HCT116 (cell line): ENCODE data around the gene GLOD4. TPM values are rescaled to one million over a fixed set of nuclear protein-coding genes. Genes with fewer than 3 reads are reported as not detected.

Experiments
- ATAC-seq: fragments of 200-7000 bp; cut with Tn5 transposase; 2 replicates; pipeline ENCODE4 v1.9.1; 2020; ENCODE audit warnings: mild to moderate bottlenecking, moderate library complexity
- BruUV-seq: library from RNA; stranded (reverse); fragments of 400-500 nt; replicated peaks from 2 replicates; lab custom pipeline; 2021; lab: Mats Ljungman, UMichigan
- CTCF ChIA-PET: fragments of 300-600 bp; sonication (Branson Sonifier 250); formaldehyde crosslinking; loops from one replicate; lab custom pipeline; 2021; ENCODE audit warnings: antibody characterized with exemption; lab: Charles Lee
- POLR2A ChIA-PET: fragments of 300-600, 350-600 bp; sonication (Branson Sonifier 250); formaldehyde crosslinking; loops from one replicate; lab custom pipeline; 2021; ENCODE audit warnings: antibody characterized with exemption; lab: Charles Lee
- RAD21 ChIA-PET, 2 experiments: fragments of 300-600 bp; sonication (Branson Sonifier 250); formaldehyde crosslinking; loops; one replicate each; lab custom pipeline; 2023; ENCODE audit warnings: low total read pairs in 2 of 2; ENCODE audit not compliant: uncharacterized antibody in 2 of 2, unreplicated experiment in 2 of 2, low non-redundant PET in 1 of 2; lab: Charles Lee
- DNase-seq: peaks from one replicate; pipeline ENCODE4 v3.0.0-alpha.2; 2010; ENCODE audit warnings: low read depth, low spot score
- H2AFZ ChIP-seq: fragments of 200-600 bp; shearing (Covaris generic), sonication (generic); 2 replicates; pipeline ENCODE4 v1.6.1; 2017; ENCODE audit warnings: low read depth, mixed run types, mixed read lengths, antibody characterized with exemption, low read length; ENCODE audit not compliant: poor library complexity, severe bottlenecking
- H3K27ac ChIP-seq: 2 replicates; pipeline ENCODE4 v1.5.1; 2012; ENCODE audit warnings: low read depth, low read length
- H3K27me3 ChIP-seq: fragments of 200-600 bp; sonication (generic); 2 replicates; pipeline ENCODE4 v1.6.1; 2016; ENCODE audit warnings: mixed run types, low read length, mixed read lengths; ENCODE audit not compliant: insufficient read depth
- H3K36me3 ChIP-seq, 2 experiments: fragments of 200-500 bp in 1 of 2; fragments of 200-600 bp in 1 of 2; sonication (Bioruptor generic) in 1 of 2; sonication (generic) in 1 of 2; 2 replicates each; pipeline versions ENCODE4 v1.5.1 to v1.6.1; 2014 to 2016; ENCODE audit warnings: low read length in 2 of 2, inconsistent platforms in 1 of 2, mixed read lengths in 1 of 2, mixed run types in 1 of 2; ENCODE audit not compliant: insufficient read depth in 2 of 2, control insufficient read depth in 1 of 2
- H3K4me1 ChIP-seq, 2 experiments: fragments of 200-600 bp in 1 of 2; sonication (generic) in 1 of 2; 2 replicates each; pipeline versions ENCODE4 v1.5.1 to v1.6.1; 2012 to 2017; ENCODE audit warnings: low read length in 2 of 2, inconsistent platforms in 1 of 2, mild to moderate bottlenecking in 1 of 2, mixed read lengths in 1 of 2, mixed run types in 1 of 2, moderate library complexity in 1 of 2; ENCODE audit not compliant: insufficient read depth in 2 of 2, control insufficient read depth in 1 of 2
- H3K4me2 ChIP-seq: fragments of 200-600 bp; sonication (generic); 2 replicates; pipeline ENCODE4 v1.6.1; 2017; ENCODE audit warnings: mixed run types, low read length, mixed read lengths
- H3K4me3 ChIP-seq, 2 experiments: fragments of 200-600 bp in 1 of 2; sonication (generic) in 1 of 2; replicated peaks in 1 of 2; 2 replicates each; pipeline ENCODE4 v1.5.1; 2011 to 2016; ENCODE audit warnings: low read length in 2 of 2, control low read depth in 1 of 2, low read depth in 1 of 2, mild to moderate bottlenecking in 1 of 2, mixed read lengths in 1 of 2, mixed run types in 1 of 2
- H3K79me2 ChIP-seq: fragments of 200-600 bp; sonication (generic); 2 replicates; pipeline ENCODE4 v1.6.1; 2017; ENCODE audit warnings: mild to moderate bottlenecking, mixed run types, low read length, moderate library complexity, mixed read lengths; ENCODE audit not compliant: insufficient read depth
- H3K9ac ChIP-seq: fragments of 200-600 bp; sonication (generic); 2 replicates; pipeline ENCODE4 v1.6.1; 2016; ENCODE audit warnings: low read length, mixed read lengths
- H3K9me2 ChIP-seq: fragments of 200-600 bp; sonication (generic), shearing (Covaris generic); 2 replicates; pipeline ENCODE4 v1.6.1; 2017; ENCODE audit warnings: mixed run types, mild to moderate bottlenecking, moderate library complexity; ENCODE audit not compliant: insufficient read depth
- H3K9me3 ChIP-seq, 2 experiments: fragments of 200-500 bp in 1 of 2; fragments of 200-600 bp in 1 of 2; sonication (Bioruptor generic) in 1 of 2; sonication (generic) in 1 of 2; 2 replicates each; pipeline ENCODE4 v1.6.1; 2014 to 2017; ENCODE audit warnings: low read length in 2 of 2, mixed read lengths in 2 of 2, inconsistent platforms in 1 of 2, low read depth in 1 of 2, mild to moderate bottlenecking in 1 of 2, mixed run types in 1 of 2, moderate library complexity in 1 of 2; ENCODE audit not compliant: control insufficient read depth in 1 of 2, insufficient read depth in 1 of 2
- H4K20me1 ChIP-seq: fragments of 200-600 bp; sonication (generic), shearing (Covaris generic); 2 replicates; pipeline ENCODE4 v1.6.1; 2017; ENCODE audit warnings: mixed run types, mild to moderate bottlenecking, moderate library complexity; ENCODE audit not compliant: insufficient read depth
- ATF3 ChIP-seq: IDR thresholded peaks from 2 replicates; pipeline ENCODE4 v1.6.1; 2012
- CTCF ChIP-seq, 3 experiments: fragments of 200-600 bp in 1 of 3; sonication (generic) in 1 of 3; IDR thresholded peaks in 2 of 3; conservative IDR thresholded peaks in 1 of 3; 2 replicates each; pipeline ENCODE4 v1.5.1; 2012 to 2017; ENCODE audit warnings: low read depth in 2 of 3, low read length in 2 of 3, antibody characterized with exemption in 1 of 3, borderline replicate concordance in 1 of 3, control low read depth in 1 of 3, mild to moderate bottlenecking in 1 of 3, mixed read lengths in 1 of 3, mixed run types in 1 of 3, moderate library complexity in 1 of 3; ENCODE audit not compliant: insufficient read depth in 1 of 3
- EGR1 ChIP-seq: IDR thresholded peaks from 2 replicates; pipeline ENCODE4 v1.6.1; 2012; ENCODE audit warnings: low read depth
- EZH2 ChIP-seq: fragments of 200-600 bp; sonication (generic); IDR thresholded peaks from 2 replicates; pipeline ENCODE4 v1.6.1; 2017; ENCODE audit warnings: antibody characterized with exemption, mixed run types
- EZH2phosphoT487 ChIP-seq: fragments of 200-600 bp; IDR thresholded peaks from 2 replicates; pipeline ENCODE4 v1.6.1; 2018; ENCODE audit warnings: antibody characterized with exemption, borderline replicate concordance
- MAX ChIP-seq: IDR thresholded peaks from 2 replicates; pipeline ENCODE4 v1.6.1; 2012
- POLR2A ChIP-seq: IDR thresholded peaks from 2 replicates; pipeline ENCODE4 v1.7.0; 2011; ENCODE audit warnings: borderline replicate concordance; ENCODE audit not compliant: insufficient read depth, insufficient read length; ENCODE audit errors: extremely low read depth
- RAD21 ChIP-seq: IDR thresholded peaks from 2 replicates; pipeline ENCODE4 v1.6.1; 2012; ENCODE audit warnings: low read depth, mild to moderate bottlenecking
- REST ChIP-seq: IDR thresholded peaks from 2 replicates; pipeline ENCODE4 v1.6.1; 2012; ENCODE audit warnings: low read depth
- SIN3A ChIP-seq: IDR thresholded peaks from 2 replicates; pipeline ENCODE4 v1.6.1; 2012; ENCODE audit warnings: low read depth
- SP1 ChIP-seq: IDR thresholded peaks from 2 replicates; pipeline ENCODE4 v1.6.1; 2012; ENCODE audit warnings: low read depth
- SRF ChIP-seq: IDR thresholded peaks from 2 replicates; pipeline ENCODE4 v1.6.1; 2012; ENCODE audit warnings: low read depth
- YY1 ChIP-seq: IDR thresholded peaks from 2 replicates; pipeline ENCODE4 v1.6.1; 2011; ENCODE audit warnings: low read length, low read depth, moderate library complexity, mild to moderate bottlenecking; ENCODE audit not compliant: insufficient replicate concordance; ENCODE audit errors: extremely low read depth
- ZBTB33 ChIP-seq: IDR thresholded peaks from 2 replicates; pipeline ENCODE4 v1.6.1; 2011; ENCODE audit warnings: mild to moderate bottlenecking, low read length, moderate library complexity; ENCODE audit not compliant: insufficient replicate concordance; ENCODE audit errors: extremely low read depth
- ZNF274 ChIP-seq: fragments of 200-500 bp; sonication (Bioruptor generic); IDR thresholded peaks from 2 replicates; pipeline ENCODE4 v1.6.1; 2014; ENCODE audit warnings: mild to moderate bottlenecking, low read depth, low read length, inconsistent platforms
- intact Hi-C: fragments of 100-400 bp; cut with micrococcal nuclease; formaldehyde crosslinking; loops from 2 replicates; pipeline ENCODE4 v1.10.0; 2022
- total RNA-seq: library from RNA; stranded (reverse); gene quantifications from one replicate; pipeline ENCODE4 v1.2.1, GENCODE V29; 2021; ENCODE audit not compliant: unreplicated experiment

The GLOD4 gene
- total RNA-seq, 1 experiment from 2014 or later, result 80.7 TPM

- RAD21 ChIA-PET, result no interaction called here
- peaks cover 0 to under 1% of the 10 kb centered on the region in 2 experiments; a peak in 2 of 4 replicates for H3K36me3 ChIP-seq
- DNase-seq, result no peak
- no peak overlapping the region for H3K4me2 ChIP-seq
- TF ChIP-seq ZNF274 (no peak), ZBTB33 (no peak), EZH2 (no peak), MAX (no peak), POLR2A (no peak), CTCF (IDR thresholded peaks at IDR 0.05 in 2 of 3, conservative IDR thresholded peaks at IDR 0.05 in 1 of 3; ENCODE audit: borderline replicate concordance in 1 of 3, insufficient read depth in 1 of 3, low read depth in 2 of 3, low read length in 2 of 3) (no peak), YY1 (no peak), RAD21 (no peak), SRF (no peak), ATF3 (no peak), SIN3A (no peak), SP1 (no peak), REST (no peak), EGR1 (no peak), EZH2phosphoT487 (no peak)
- TF ChIP-seq, all 23 proteins: peak for 0
- no peak overlapping the region for H2AFZ ChIP-seq
- H3K79me2 ChIP-seq, result peaks cover 32% of the 10 kb centered on the region
- peaks cover 12 to 19% of the 10 kb centered on the region in 2 experiments for H3K4me1 ChIP-seq
- no peaks in the 10 kb centered on the region for H3K9me2 ChIP-seq
- no peak overlapping the region for H3K9ac ChIP-seq
- ChIA-PET POLR2A (no interaction called here), CTCF (interaction anchor here (1.6 kb wide), 1 partner anchor 341 kb away, joined by 7 read pairs; no protein-coding TSS in a partner anchor)
- H3K27me3 ChIP-seq, result no peaks in the 10 kb centered on the region
- no peaks in the 10 kb centered on the region for H3K9me3 ChIP-seq
- H4K20me1 ChIP-seq, result no peaks in the 10 kb centered on the region
- BruUV-seq, result no TSS peak
- H3K4me3 ChIP-seq, result no peak overlapping the region
- no peak for ATAC-seq
- no peak overlapping the region for H3K27ac ChIP-seq
- intact Hi-C loops, result no loop called here
Observed at GRCh38 chr17:753418-753817, 28.7 kb downstream of the GLOD4 start.
